Epithelial cell of prostate (primary cell): ENCODE data around the gene FXN.
"Not testable (repeated sequence)": the region's sequence is repeated elsewhere in the genome, so short reads cannot be mapped to it uniquely, and the experiment has no call there.

Source experiments
- DNase-seq: peaks from one replicate; pipeline ENCODE4 v3.0.0-alpha.2; 2011; ENCODE audit warnings: low read depth, low spot score
- H3K27ac ChIP-seq: fragments of 450-650 bp; 2 replicates; pipeline ENCODE4 v1.5.1; 2017; ENCODE audit warnings: mild to moderate bottlenecking

The FXN gene

DNA sequence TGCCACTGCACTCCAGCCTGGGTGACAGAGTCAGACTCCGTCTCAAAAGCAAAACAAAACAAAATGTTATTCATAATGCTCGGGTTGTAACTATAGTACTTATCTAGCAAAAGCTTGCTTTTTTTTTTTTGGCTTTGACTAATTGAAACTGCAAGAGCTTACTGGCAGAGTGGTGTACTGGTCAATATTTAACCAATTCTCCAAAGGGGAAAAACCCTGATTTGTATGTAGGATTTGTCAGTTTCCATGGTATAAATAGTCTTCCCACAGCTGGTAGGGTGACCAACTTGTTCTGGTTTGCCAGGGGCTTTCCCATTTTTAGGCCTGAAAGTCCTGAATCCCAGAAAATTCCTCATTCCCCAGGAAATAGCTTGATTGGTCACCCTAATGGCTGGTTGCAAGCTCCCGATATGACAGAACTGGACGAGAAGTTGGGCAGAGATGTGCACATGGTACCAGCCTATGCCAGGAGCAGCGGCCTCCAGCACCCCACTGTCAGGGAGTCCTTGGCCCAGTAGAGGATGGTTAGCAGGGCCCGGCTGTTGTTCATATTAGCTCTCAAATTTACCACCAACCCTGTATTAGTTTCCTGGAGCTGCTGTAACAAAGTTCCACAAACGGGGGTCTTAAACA lies 58.0 kb downstream of the FXN start:
- no peak overlapping the region for H3K27ac ChIP-seq
- no peak for DNase-seq

- not testable (repeated sequence) for DNase-seq, H3K27ac ChIP-seq
Observed at GRCh38 chr9:69094361-69095135, 59.0 kb downstream of the FXN start.

DNA sequence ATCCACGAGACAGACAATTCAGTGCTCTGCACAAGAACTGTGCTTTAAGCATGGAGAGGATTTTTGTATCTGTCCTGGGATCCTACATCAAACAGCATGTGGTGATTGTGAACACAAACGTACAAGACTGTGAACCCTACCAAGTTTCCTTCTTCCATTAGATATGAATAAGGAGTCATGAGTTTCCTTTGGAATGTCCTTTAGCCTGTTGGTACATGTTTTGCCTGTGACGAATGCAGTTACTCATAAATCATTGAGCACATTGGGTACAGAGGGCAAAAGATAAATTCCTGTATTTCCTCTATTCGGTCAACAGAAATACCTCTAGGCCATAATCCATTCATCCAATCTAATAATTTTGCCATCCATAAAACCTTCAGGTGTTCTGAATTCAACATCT lies 61.5 kb downstream of the FXN start:
- DNase-seq = peak; percentile 84
- H3K27ac ChIP-seq = peak overlapping the region; percentile 87

DNA sequence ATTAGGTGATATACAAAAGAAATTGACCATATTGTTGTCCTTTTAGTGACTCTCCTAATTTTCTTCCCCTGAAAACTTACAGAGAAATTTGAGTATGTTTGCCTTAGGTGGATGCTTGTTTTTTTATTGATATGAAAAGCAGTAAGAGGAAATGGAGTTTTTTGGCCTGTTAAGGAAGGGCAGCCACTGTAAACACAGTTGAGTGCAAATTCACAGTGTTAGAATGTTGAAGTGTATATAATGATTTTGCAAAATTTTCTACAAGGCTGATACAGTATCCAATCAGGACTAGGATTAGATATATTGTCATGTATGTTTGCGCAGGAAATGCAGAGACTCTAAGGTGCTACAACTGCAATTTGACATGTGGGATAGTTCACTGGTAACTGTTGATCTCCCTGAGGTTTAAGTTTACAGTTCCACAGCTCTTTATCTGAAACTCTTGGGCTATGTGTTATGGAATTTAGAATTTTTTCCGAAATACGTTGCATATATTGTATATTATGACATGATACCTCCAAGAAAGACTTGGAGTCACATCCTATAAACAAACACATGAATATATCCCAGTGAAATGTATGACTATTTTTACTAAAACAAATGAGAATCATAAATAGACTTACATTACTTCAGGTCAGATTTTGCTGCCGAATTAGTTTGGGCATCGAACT lies 62.5 kb downstream of the FXN start:
- no peak for DNase-seq
- peak overlapping the region; percentile 87 for H3K27ac ChIP-seq

GRCh38 chr9:69103348-69103996 lies 67.9 kb downstream of the FXN start:
- not testable (repeated sequence) for H3K27ac ChIP-seq, DNase-seq

GRCh38 chr9:69104830-69105527 lies 69.4 kb downstream of the FXN start:
- H3K27ac ChIP-seq = peak overlapping the region; percentile 66
- peak; percentile 75 for DNase-seq

DNA sequence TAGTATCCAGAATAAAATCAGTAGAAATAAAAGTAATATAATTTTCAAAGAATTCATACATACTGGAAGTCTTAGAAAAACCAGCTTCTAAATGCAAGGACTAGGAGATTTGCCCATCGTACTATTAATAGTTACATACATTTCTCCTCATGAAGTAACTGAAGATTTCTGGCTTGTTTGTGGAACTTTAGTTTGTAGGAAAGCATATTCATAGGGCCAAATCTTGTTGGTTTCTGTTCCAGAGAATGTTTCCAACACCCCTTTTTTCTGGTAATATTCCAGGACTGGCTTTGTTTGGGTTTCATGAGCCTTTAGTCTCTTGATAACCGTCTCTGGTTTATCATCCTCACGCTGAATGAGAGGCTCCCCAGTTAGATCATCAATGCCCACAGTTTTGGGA lies 72.2 kb downstream of the FXN start:
- no peak for DNase-seq
- H3K27ac ChIP-seq = no peak overlapping the region

GRCh38 chr9:69108706-69109105 lies 73.2 kb downstream of the FXN start:
- H3K27ac ChIP-seq = peak overlapping the region; percentile 45
- not testable (repeated sequence) for DNase-seq

GRCh38 chr9:69109152-69109551 lies 73.6 kb downstream of the FXN start:
- no peak for DNase-seq
- H3K27ac ChIP-seq = peak overlapping the region; percentile 45

- not testable (repeated sequence) for H3K27ac ChIP-seq, DNase-seq
Observed at GRCh38 chr9:69112646-69113045, 77.1 kb downstream of the FXN start.

GRCh38 chr9:69115621-69116020 lies 80.1 kb downstream of the FXN start:
- H3K27ac ChIP-seq = no peak overlapping the region
- no peak for DNase-seq

- DNase-seq = no peak
Observed at GRCh38 chr9:69118656-69119055, 83.1 kb downstream of the FXN start.

GRCh38 chr9:69120380-69121154 lies 85.0 kb downstream of the FXN start:
- DNase-seq = peak; percentile 70

More at GRCh38 chr9:69118656-69119055, 83.1 kb downstream of the FXN start:
- no peak overlapping the region for H3K27ac ChIP-seq

GRCh38 chr9:69121155-69122081 lies 85.9 kb downstream of the FXN start:
- peak overlapping the region; percentile 98 for H3K27ac ChIP-seq

More at GRCh38 chr9:69120380-69121154, 85.0 kb downstream of the FXN start:
- H3K27ac ChIP-seq = peak overlapping the region; percentile 98

GRCh38 chr9:69122082-69122548 lies 86.6 kb downstream of the FXN start:
- peak overlapping the region; percentile 98 for H3K27ac ChIP-seq
- DNase-seq = no peak

More at GRCh38 chr9:69121155-69122081, 85.9 kb downstream of the FXN start:
- no peak for DNase-seq

GRCh38 chr9:69122549-69123141 lies 87.1 kb downstream of the FXN start:
- peak; percentile 61 for DNase-seq
- H3K27ac ChIP-seq = peak overlapping the region; percentile 98
